Lung (tissue), 12 donors: ENCODE data around the gene TTLL13. TPM values are rescaled to one million over a fixed set of nuclear protein-coding genes. Genes with fewer than 3 reads are reported as not detected.

Source experiments
- ATAC-seq: fragments of 200-7000 bp; cut with Tn5 transposase; one replicate; pipeline ENCODE4 v1.9.1; 2020; ENCODE audit warnings: moderate number of reproducible peaks; ENCODE audit not compliant: insufficient read depth, low FRiP score
- DNase-seq, 3 donors: peaks; one replicate each; pipeline ENCODE4 v3.0.0-alpha.2; 2013 to 2017
- H3K27ac ChIP-seq, 2 donors: one replicate each; pipeline ENCODE4 v1.5.1; 2013; ENCODE audit warnings: mild to moderate bottlenecking in 2 of 2, moderate library complexity in 2 of 2, control low read depth in 1 of 2, inconsistent platforms in 1 of 2, low read depth in 1 of 2, low read length in 1 of 2
- H3K27me3 ChIP-seq, 3 donors: one replicate each; pipeline ENCODE4 v1.5.1; 2013; ENCODE audit warnings: low read length in 2 of 3; ENCODE audit not compliant: control insufficient read depth in 3 of 3, insufficient read depth in 3 of 3
- H3K36me3 ChIP-seq, 4 donors: one replicate each; pipeline ENCODE4 v1.5.1; 2013; ENCODE audit warnings: low read length in 4 of 4, mild to moderate bottlenecking in 1 of 4, moderate library complexity in 1 of 4; ENCODE audit not compliant: control insufficient read depth in 4 of 4, insufficient read depth in 4 of 4
- H3K4me1 ChIP-seq, 5 donors: one replicate each; pipeline ENCODE4 v1.5.1; 2013; ENCODE audit warnings: low read length in 5 of 5, mild to moderate bottlenecking in 2 of 5, moderate library complexity in 1 of 5; ENCODE audit not compliant: control insufficient read depth in 5 of 5, insufficient read depth in 5 of 5
- H3K4me3 ChIP-seq: one replicate; pipeline ENCODE4 v1.5.1; 2013; ENCODE audit warnings: mild to moderate bottlenecking, control low read depth, moderate library complexity
- H3K9ac ChIP-seq, 2 donors: one replicate each; pipeline ENCODE4 v1.5.1; 2013; ENCODE audit warnings: low read length in 2 of 2, control low read depth in 1 of 2; ENCODE audit not compliant: insufficient read depth in 1 of 2
- H3K9me3 ChIP-seq, 4 donors: one replicate each; pipeline ENCODE4 v1.5.1; 2013; ENCODE audit warnings: low read length in 3 of 4, mild to moderate bottlenecking in 1 of 4, moderate library complexity in 1 of 4; ENCODE audit not compliant: control insufficient read depth in 4 of 4, insufficient read depth in 3 of 4
- CTCF ChIP-seq: IDR thresholded peaks from 2 replicates; pipeline ENCODE4 v1.5.1; 2012; ENCODE audit warnings: mild to moderate bottlenecking; ENCODE audit errors: control extremely low read depth, extremely low read depth
- WGBS, 2 donors: extraction: QIAGEN DNeasy Blood & Tissue Kit; methylation state at CpG; one replicate each; pipeline ENCODE4 v1.1.7; 2013; 5-methylcytosine and 5-hydroxymethylcytosine counted together
- polyA plus RNA-seq, 2 donors: library from polyadenylated mRNA; stranded (reverse); fragments of 200-250 nt; gene quantifications; one replicate each; pipeline ENCODE4 v1.2.1, GENCODE V29; 2013
- total RNA-seq, 2 donors: library from RNA; depleted of rRNA in 1 of 2; stranded (reverse); fragments of >200 nt in 1 of 2; gene quantifications; one replicate each; pipeline ENCODE4 v1.2.1, GENCODE V29; 2014 to 2021
- donor health status: control.
- donor health status: control.
- donor health status: Bipolar disorder and iron deficiency.
- donor health status: healthy.
- donor health status: DM: yes; HTN: yes; CAD: no.

Gene TTLL13
- total and polyA plus RNA-seq, 4 donors = 0.11 to 1.4 (median 0.23) TPM

GRCh38 chr15:90211440-90212143, 37.8 kb upstream of the TTLL13 start:
- Histone ChIP-seq H3K9me3 (no peaks in the 10 kb centered on the region), H3K27me3 (no peaks in the 10 kb centered on the region), H3K27ac (no peak overlapping the region), H3K4me3 (no peak overlapping the region), H3K9ac (no peak overlapping the region), H3K4me1 (peaks cover 0 to 11% (median 2%) of the 10 kb centered on the region in 5 donors), H3K36me3 (peaks cover 0 to 2% (median under 1%) of the 10 kb centered on the region in 4 donors)
- no peak for TF ChIP-seq CTCF
- peak; percentile 22 for ATAC-seq
- WGBS, 2 donors = 36 to 45% methylated on average over 13 of the region's 13 CpGs
- DNase-seq = peak in 1 of 3 donors; percentile 6

DNA sequence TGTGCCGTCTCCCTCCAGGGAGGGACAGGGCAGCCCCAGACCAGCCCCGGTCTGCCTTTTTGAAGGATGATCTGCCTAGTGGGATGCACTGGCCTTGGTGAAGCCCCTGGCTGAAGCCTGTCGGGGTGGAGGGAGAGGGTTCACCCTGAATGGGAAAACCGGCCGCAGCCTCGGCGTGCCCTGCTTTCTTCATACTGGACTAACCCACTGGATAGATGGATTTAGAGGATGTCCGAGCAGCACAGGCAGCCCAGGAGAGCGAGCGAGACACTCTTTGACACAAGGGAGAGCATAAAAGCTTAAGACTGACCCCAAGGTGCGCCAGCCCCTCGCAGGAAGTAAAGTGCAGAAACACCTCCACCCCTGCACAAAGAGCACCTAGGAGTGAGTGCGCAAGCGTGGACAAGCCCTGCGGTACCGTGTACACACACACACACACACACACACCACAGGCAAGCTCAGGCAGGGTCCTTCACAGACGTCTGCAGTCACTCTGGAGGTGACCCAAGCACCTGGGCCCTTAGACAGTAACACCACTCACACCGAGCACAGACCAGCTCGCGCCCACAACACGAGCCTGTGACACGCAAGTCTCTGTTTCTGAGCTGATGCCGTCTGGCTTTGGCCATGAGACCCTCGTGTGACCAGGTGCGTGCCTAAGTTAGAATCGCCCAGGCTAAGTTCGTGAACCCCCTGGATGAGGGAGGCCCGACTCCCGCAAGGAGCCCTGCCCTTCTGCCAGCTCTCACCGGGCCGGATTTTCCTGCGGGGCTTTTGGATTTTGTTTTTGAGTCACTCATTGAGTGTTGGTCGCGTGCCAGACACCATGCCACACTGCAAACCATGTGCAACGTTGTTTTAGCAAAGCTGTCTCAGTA, 36.9 kb upstream of the TTLL13 start:
- ATAC-seq (no peak), DNase-seq (peak in 2 of 3 donors; percentile 14 to 25)
- Histone ChIP-seq H3K27me3 (no peaks in the 10 kb centered on the region), H3K9me3 (no peaks in the 10 kb centered on the region), H3K9ac (no peak overlapping the region), H3K4me3 (no peak overlapping the region), H3K36me3 (peaks cover 2 to 4% (median 3%) of the 10 kb centered on the region in 4 donors), H3K27ac (peak overlapping the region in 1 of 2 donors; percentile 55), H3K4me1 (peaks cover 0 to 11% (median 2%) of the 10 kb centered on the region in 5 donors)
- WGBS, 2 donors = 75 to 84% methylated on average over 35 of the region's 35 CpGs
- no peak for TF ChIP-seq CTCF

GRCh38 chr15:90213122-90213817, 36.1 kb upstream of the TTLL13 start:
- ATAC-seq = peak; percentile 45
- H3K9ac ChIP-seq = peak overlapping the region in 1 of 2 donors; percentile 9
- WGBS, 2 donors = 59 to 70% methylated on average over 12 of the region's 12 CpGs
- H3K27me3 ChIP-seq = no peaks in the 10 kb centered on the region
- no peak for TF ChIP-seq CTCF
- no peak overlapping the region for H3K4me3 ChIP-seq
- H3K4me1 ChIP-seq = peaks cover 0 to 11% (median 2%) of the 10 kb centered on the region in 5 donors
- peak overlapping the region in 1 of 2 donors; percentile 68 for H3K27ac ChIP-seq
- peaks cover 2 to 10% (median 3%) of the 10 kb centered on the region in 4 donors for H3K36me3 ChIP-seq
- H3K9me3 ChIP-seq = no peaks in the 10 kb centered on the region
- peak; percentile 54 to 83 (median 64) for DNase-seq
